ENCODE data around the gene TAS2R7. TPM values are rescaled to one million over a fixed set of nuclear protein-coding genes. Genes with fewer than 3 reads are reported as not detected.
"Not testable (repeated sequence)": the region's sequence is repeated elsewhere in the genome, so short reads cannot be mapped to it uniquely, and the experiment has no call there.

The TAS2R7 gene
- polyA plus RNA-seq (ENCODE audit: insufficient read length in 3 of 3), result not detected

- no peak for DNase-seq (ENCODE audit: low read depth in 3 of 3, low spot score in 2 of 3)
Observed at GRCh38 chr12:10802587-10802986, at the start of gene TAS2R7. TAS2R7 (minus strand) TSS chr12:10802627; CDS start chr12:10802570, 57 bp downstream.

- no peak for DNase-seq (ENCODE audit: low read depth in 3 of 3, low spot score in 2 of 3)
Observed at GRCh38 chr12:10851243-10851858, 48.9 kb upstream of the TAS2R7 start.

- DNase-seq (ENCODE audit: low read depth in 3 of 3, low spot score in 2 of 3), result no peak
Observed at GRCh38 chr12:10849425-10849878, 47.0 kb upstream of the TAS2R7 start, which contains the start of gene PRR4. PRR4 (minus strand) TSS chr12:10849475; CDS start chr12:10849437, 38 bp downstream.

- peak in 1 of 3 donors; percentile 2 for DNase-seq (ENCODE audit: low read depth in 3 of 3, low spot score in 2 of 3)
Observed at GRCh38 chr12:10847744-10848143, 45.3 kb upstream of the TAS2R7 start.

GRCh38 chr12:10842862-10843261 lies 40.4 kb upstream of the TAS2R7 start:
- DNase-seq (ENCODE audit: low read depth in 3 of 3, low spot score in 2 of 3), result no peak

GRCh38 chr12:10838461-10838860 lies 36.0 kb upstream of the TAS2R7 start:
- DNase-seq (ENCODE audit: low read depth in 3 of 3, low spot score in 2 of 3), result no peak

GRCh38 chr12:10829994-10830393 lies 27.6 kb upstream of the TAS2R7 start:
- no peak for DNase-seq (ENCODE audit: low read depth in 3 of 3, low spot score in 2 of 3)

GRCh38 chr12:10826258-10826657 lies 23.8 kb upstream of the TAS2R7 start, which contains the start of gene TAS2R10:
TAS2R10 (minus strand) TSS chr12:10826358; CDS start chr12:10826269, 89 bp downstream.
- no peak for DNase-seq (ENCODE audit: low read depth in 3 of 3, low spot score in 2 of 3)

- no peak for DNase-seq (ENCODE audit: low read depth in 3 of 3, low spot score in 2 of 3)
Observed at GRCh38 chr12:10824957-10825356, 22.5 kb upstream of the TAS2R7 start.

GRCh38 chr12:10811883-10812536 lies 9.6 kb upstream of the TAS2R7 start:
- DNase-seq (ENCODE audit: low read depth in 3 of 3, low spot score in 2 of 3), result no peak

GRCh38 chr12:10810068-10810467 lies 7.6 kb upstream of the TAS2R7 start, which contains the start of gene TAS2R9:
TAS2R9 (minus strand) TSS chr12:10810168; CDS start chr12:10810075, 93 bp downstream.
- DNase-seq (ENCODE audit: low read depth in 3 of 3, low spot score in 2 of 3), result no peak

- DNase-seq (ENCODE audit: low read depth in 3 of 3, low spot score in 2 of 3), result no peak
Observed at GRCh38 chr12:10807186-10807585, 4.8 kb upstream of the TAS2R7 start, which contains the start of gene TAS2R8. TAS2R8 (minus strand) TSS chr12:10807286; CDS start chr12:10806980, 306 bp downstream.

- DNase-seq (ENCODE audit: low read depth in 3 of 3, low spot score in 2 of 3), result no peak
Observed at GRCh38 chr12:10801741-10802140, 686 bp downstream of the TAS2R7 start.

- no peak for DNase-seq (ENCODE audit: low read depth in 3 of 3, low spot score in 2 of 3)
Observed at GRCh38 chr12:10794222-10794621, 8.2 kb downstream of the TAS2R7 start.

GRCh38 chr12:10791769-10792168 lies 10.7 kb downstream of the TAS2R7 start:
- not testable (repeated sequence) for DNase-seq (ENCODE audit: low read depth in 3 of 3, low spot score in 2 of 3)

- no peak for DNase-seq (ENCODE audit: low read depth in 3 of 3, low spot score in 2 of 3)
Observed at GRCh38 chr12:10783252-10783651, 19.2 kb downstream of the TAS2R7 start.

- no peak for DNase-seq (ENCODE audit: low read depth in 3 of 3, low spot score in 2 of 3)
Observed at GRCh38 chr12:10779103-10779502, 23.3 kb downstream of the TAS2R7 start.

GRCh38 chr12:10771132-10771733 lies 31.2 kb downstream of the TAS2R7 start:
- no peak for DNase-seq (ENCODE audit: low read depth in 3 of 3, low spot score in 2 of 3)

GRCh38 chr12:10759657-10760056 lies 42.8 kb downstream of the TAS2R7 start:
- no peak for DNase-seq (ENCODE audit: low read depth in 3 of 3, low spot score in 2 of 3)

- no peak for DNase-seq (ENCODE audit: low read depth in 3 of 3, low spot score in 2 of 3)
Observed at GRCh38 chr12:10756194-10756593, 46.2 kb downstream of the TAS2R7 start.

GRCh38 chr12:10753059-10753458 lies 49.4 kb downstream of the TAS2R7 start:
- DNase-seq (ENCODE audit: low read depth in 3 of 3, low spot score in 2 of 3), result peak in 1 of 3 donors; percentile 2
